GM23338 (cell line): ENCODE measurements around the gene GSTM5. TPM values are rescaled to one million over a fixed set of nuclear protein-coding genes. Genes with fewer than 3 reads are reported as not detected.

Source experiments
- ATAC-seq: fragments of 200-7000 bp; cut with Tn5 transposase; 3 replicates; pipeline ENCODE4 v1.9.1; 2020
- DNase-seq: peaks from one replicate; pipeline ENCODE4 v3.0.0-alpha.2; 2015; ENCODE audit warnings: low spot score
- H2AFZ ChIP-seq: fragments of 200-600 bp; sonication (generic); 2 replicates; pipeline ENCODE4 v1.8.0; 2016; ENCODE audit warnings: antibody characterized with exemption, mild to moderate bottlenecking, moderate library complexity
- H3F3A ChIP-seq: fragments of 200-600 bp; sonication (generic); replicated peaks from 2 replicates; pipeline ENCODE4 v1.8.0; 2017; ENCODE audit warnings: antibody characterized with exemption, mixed run types, low read depth
- H3K27ac ChIP-seq: fragments of 200-600 bp; sonication (generic); 2 replicates; pipeline ENCODE4 v1.6.1; 2016; ENCODE audit warnings: low read depth
- H3K27me3 ChIP-seq: fragments of 200-600 bp; sonication (generic); 2 replicates; pipeline ENCODE4 v1.8.0; 2016; ENCODE audit warnings: mild to moderate bottlenecking, mixed run types, moderate library complexity; ENCODE audit not compliant: insufficient read depth
- H3K36me3 ChIP-seq: fragments of 200-600 bp; sonication (generic); 2 replicates; pipeline ENCODE4 v1.8.0; 2016; ENCODE audit warnings: mild to moderate bottlenecking; ENCODE audit not compliant: insufficient read depth
- H3K4me1 ChIP-seq: fragments of 200-600 bp; sonication (generic); 2 replicates; pipeline ENCODE4 v1.8.0; 2016; ENCODE audit warnings: mild to moderate bottlenecking, moderate library complexity; ENCODE audit not compliant: insufficient read depth
- H3K4me2 ChIP-seq: fragments of 200-600 bp; sonication (generic); 2 replicates; pipeline ENCODE4 v1.7.1; 2017; ENCODE audit warnings: mixed run types
- H3K4me3 ChIP-seq: fragments of 200-600 bp; sonication (generic); 2 replicates; pipeline ENCODE4 v1.6.1; 2016; ENCODE audit warnings: mixed run types
- H3K79me2 ChIP-seq: fragments of 200-600 bp; sonication (generic); replicated peaks from 2 replicates; pipeline ENCODE4 v1.8.0; 2017; ENCODE audit warnings: mild to moderate bottlenecking; ENCODE audit not compliant: insufficient read depth
- H3K9me2 ChIP-seq: fragments of 200-600 bp; sonication (generic); 2 replicates; pipeline ENCODE4 v1.8.0; 2017; ENCODE audit not compliant: insufficient read depth
- H4K20me1 ChIP-seq: fragments of 200-600 bp; sonication (generic); replicated peaks from 2 replicates; pipeline ENCODE4 v1.8.0; 2017; ENCODE audit warnings: mild to moderate bottlenecking; ENCODE audit not compliant: insufficient read depth
- H3K27ac Mint-ChIP-seq: 2 replicates; pipeline ENCODE4 v1.8.0; 2020; ENCODE audit warnings: inconsistent platforms, mild to moderate bottlenecking, moderate library complexity, mixed read lengths
- H3K27me3 Mint-ChIP-seq: 3 replicates; pipeline ENCODE4 v1.8.0; 2022; ENCODE audit warnings: low read depth, mild to moderate bottlenecking, moderate library complexity, mixed read lengths, inconsistent platforms; ENCODE audit not compliant: insufficient read depth, poor library complexity
- H3K36me3 Mint-ChIP-seq: 3 replicates; pipeline ENCODE4 v1.8.0; 2021; ENCODE audit warnings: low read depth, mild to moderate bottlenecking, inconsistent platforms, moderate library complexity, mixed read lengths
- H3K4me1 Mint-ChIP-seq: 3 replicates; pipeline ENCODE4 v1.8.0; 2020; ENCODE audit warnings: mild to moderate bottlenecking, inconsistent platforms, mixed read lengths
- H3K4me3 Mint-ChIP-seq: 3 replicates; pipeline ENCODE4 v1.8.0; 2021; ENCODE audit warnings: moderate library complexity, mild to moderate bottlenecking, inconsistent platforms, mixed read lengths
- H3K9me3 Mint-ChIP-seq: 3 replicates; pipeline ENCODE4 v1.8.0; 2020; ENCODE audit warnings: moderate library complexity, mild to moderate bottlenecking, inconsistent platforms, mixed read lengths
- JUNB ChIP-seq: IDR thresholded peaks from one replicate; pipeline ENCODE4 v1.6.1; 2016; ENCODE audit warnings: antibody characterized with exemption; ENCODE audit not compliant: unreplicated experiment
- STAT1 ChIP-seq: IDR thresholded peaks from one replicate; pipeline ENCODE4 v1.6.1; 2016; ENCODE audit warnings: antibody characterized with exemption; ENCODE audit not compliant: unreplicated experiment
- ZNF114 ChIP-seq: fragments of 250-450 bp; sonication (Bioruptor Pico); IDR thresholded peaks from 2 replicates; pipeline ENCODE4 v1.5.0; 2020; ENCODE audit warnings: mild to moderate bottlenecking, moderate library complexity
- polyA plus RNA-seq: library from polyadenylated mRNA; unstranded; fragments of >200 nt; fragmentation: Nextera tagmentation; extraction: Ambion mirVana; gene quantifications from 2 replicates; pipeline ENCODE4 v1.2.1, GENCODE V29; 2016
- total RNA-seq: library from RNA; depleted of rRNA; stranded (reverse); fragments of >200 nt; shearing (Covaris generic); gene quantifications from 2 replicates; pipeline ENCODE4 v1.2.3, GENCODE V29; 2014
- TF ChIP-seq, protein P1 (sequence below): fragments of 250-450 bp; sonication (Bioruptor Pico); IDR thresholded peaks from 2 replicates; pipeline ENCODE4 v1.5.0; 2020; ENCODE audit warnings: mild to moderate bottlenecking, moderate library complexity
- TF ChIP-seq, protein P2 (sequence below): IDR thresholded peaks from 2 replicates; pipeline ENCODE4 v1.6.1; 2016; ENCODE audit warnings: antibody characterized with exemption

Gene GSTM5
- total and polyA plus RNA-seq, 2 experiments from 2014 or later, result 2.5 to 5.0 TPM

DNA sequence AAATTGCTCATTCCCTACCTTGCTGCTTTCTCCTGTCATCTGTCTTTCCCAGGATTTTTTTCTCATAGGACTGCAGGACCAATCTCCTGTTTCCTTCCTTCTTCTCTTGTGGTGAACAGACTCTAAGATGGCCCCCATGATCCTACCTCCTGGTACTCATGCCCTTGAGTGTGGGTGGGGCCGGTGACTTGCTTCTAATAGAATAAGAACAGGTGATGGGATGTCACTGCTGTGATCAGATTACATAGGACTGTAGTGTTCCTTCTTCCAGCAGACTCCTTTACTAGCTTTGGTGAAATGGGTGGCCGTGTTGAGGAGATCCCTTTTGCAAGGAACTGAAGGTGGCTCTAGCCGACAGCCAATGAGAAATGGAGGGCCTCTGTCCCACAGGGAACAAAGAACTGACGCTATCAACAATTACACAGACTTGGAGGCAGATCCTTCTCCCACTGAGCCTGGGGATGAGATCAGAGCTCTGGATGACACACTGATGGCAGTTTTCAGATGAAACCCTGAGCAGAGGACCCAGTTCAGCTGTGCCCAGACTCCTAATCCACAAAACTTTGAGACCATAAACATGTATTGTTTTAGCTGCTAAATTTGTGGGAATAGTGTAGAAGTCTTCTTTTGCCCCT lies 21.3 kb downstream of the GSTM5 start (continued):
- TF ChIP-seq, protein P1, sequence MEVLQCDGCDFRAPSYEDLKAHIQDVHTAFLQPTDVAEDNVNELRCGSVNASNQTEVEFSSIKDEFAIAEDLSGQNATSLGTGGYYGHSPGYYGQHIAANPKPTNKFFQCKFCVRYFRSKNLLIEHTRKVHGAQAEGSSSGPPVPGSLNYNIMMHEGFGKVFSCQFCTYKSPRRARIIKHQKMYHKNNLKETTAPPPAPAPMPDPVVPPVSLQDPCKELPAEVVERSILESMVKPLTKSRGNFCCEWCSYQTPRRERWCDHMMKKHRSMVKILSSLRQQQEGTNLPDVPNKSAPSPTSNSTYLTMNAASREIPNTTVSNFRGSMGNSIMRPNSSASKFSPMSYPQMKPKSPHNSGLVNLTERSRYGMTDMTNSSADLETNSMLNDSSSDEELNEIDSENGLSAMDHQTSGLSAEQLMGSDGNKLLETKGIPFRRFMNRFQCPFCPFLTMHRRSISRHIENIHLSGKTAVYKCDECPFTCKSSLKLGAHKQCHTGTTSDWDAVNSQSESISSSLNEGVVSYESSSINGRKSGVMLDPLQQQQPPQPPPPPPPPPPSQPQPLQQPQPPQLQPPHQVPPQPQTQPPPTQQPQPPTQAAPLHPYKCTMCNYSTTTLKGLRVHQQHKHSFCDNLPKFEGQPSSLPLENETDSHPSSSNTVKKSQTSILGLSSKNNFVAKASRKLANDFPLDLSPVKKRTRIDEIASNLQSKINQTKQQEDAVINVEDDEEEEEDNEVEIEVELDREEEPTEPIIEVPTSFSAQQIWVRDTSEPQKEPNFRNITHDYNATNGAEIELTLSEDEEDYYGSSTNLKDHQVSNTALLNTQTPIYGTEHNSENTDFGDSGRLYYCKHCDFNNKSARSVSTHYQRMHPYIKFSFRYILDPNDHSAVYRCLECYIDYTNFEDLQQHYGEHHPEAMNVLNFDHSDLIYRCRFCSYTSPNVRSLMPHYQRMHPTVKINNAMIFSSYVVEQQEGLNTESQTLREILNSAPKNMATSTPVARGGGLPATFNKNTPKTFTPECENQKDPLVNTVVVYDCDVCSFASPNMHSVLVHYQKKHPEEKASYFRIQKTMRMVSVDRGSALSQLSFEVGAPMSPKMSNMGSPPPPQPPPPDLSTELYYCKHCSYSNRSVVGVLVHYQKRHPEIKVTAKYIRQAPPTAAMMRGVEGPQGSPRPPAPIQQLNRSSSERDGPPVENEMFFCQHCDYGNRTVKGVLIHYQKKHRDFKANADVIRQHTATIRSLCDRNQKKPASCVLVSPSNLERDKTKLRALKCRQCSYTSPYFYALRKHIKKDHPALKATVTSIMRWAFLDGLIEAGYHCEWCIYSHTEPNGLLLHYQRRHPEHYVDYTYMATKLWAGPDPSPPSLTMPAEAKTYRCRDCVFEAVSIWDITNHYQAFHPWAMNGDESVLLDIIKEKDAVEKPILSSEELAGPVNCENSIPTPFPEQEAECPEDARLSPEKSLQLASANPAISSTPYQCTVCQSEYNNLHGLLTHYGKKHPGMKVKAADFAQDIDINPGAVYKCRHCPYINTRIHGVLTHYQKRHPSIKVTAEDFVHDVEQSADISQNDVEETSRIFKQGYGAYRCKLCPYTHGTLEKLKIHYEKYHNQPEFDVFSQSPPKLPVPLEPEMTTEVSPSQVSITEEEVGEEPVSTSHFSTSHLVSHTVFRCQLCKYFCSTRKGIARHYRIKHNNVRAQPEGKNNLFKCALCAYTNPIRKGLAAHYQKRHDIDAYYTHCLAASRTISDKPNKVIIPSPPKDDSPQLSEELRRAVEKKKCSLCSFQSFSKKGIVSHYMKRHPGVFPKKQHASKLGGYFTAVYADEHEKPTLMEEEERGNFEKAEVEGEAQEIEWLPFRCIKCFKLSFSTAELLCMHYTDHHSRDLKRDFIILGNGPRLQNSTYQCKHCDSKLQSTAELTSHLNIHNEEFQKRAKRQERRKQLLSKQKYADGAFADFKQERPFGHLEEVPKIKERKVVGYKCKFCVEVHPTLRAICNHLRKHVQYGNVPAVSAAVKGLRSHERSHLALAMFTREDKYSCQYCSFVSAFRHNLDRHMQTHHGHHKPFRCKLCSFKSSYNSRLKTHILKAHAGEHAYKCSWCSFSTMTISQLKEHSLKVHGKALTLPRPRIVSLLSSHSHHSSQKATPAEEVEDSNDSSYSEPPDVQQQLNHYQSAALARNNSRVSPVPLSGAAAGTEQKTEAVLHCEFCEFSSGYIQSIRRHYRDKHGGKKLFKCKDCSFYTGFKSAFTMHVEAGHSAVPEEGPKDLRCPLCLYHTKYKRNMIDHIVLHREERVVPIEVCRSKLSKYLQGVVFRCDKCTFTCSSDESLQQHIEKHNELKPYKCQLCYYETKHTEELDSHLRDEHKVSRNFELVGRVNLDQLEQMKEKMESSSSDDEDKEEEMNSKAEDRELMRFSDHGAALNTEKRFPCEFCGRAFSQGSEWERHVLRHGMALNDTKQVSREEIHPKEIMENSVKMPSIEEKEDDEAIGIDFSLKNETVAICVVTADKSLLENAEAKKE (CRISPR knock-in tag), result no peak
- TF ChIP-seq, protein P2, sequence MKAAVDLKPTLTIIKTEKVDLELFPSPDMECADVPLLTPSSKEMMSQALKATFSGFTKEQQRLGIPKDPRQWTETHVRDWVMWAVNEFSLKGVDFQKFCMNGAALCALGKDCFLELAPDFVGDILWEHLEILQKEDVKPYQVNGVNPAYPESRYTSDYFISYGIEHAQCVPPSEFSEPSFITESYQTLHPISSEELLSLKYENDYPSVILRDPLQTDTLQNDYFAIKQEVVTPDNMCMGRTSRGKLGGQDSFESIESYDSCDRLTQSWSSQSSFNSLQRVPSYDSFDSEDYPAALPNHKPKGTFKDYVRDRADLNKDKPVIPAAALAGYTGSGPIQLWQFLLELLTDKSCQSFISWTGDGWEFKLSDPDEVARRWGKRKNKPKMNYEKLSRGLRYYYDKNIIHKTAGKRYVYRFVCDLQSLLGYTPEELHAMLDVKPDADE, result no peak

DNA sequence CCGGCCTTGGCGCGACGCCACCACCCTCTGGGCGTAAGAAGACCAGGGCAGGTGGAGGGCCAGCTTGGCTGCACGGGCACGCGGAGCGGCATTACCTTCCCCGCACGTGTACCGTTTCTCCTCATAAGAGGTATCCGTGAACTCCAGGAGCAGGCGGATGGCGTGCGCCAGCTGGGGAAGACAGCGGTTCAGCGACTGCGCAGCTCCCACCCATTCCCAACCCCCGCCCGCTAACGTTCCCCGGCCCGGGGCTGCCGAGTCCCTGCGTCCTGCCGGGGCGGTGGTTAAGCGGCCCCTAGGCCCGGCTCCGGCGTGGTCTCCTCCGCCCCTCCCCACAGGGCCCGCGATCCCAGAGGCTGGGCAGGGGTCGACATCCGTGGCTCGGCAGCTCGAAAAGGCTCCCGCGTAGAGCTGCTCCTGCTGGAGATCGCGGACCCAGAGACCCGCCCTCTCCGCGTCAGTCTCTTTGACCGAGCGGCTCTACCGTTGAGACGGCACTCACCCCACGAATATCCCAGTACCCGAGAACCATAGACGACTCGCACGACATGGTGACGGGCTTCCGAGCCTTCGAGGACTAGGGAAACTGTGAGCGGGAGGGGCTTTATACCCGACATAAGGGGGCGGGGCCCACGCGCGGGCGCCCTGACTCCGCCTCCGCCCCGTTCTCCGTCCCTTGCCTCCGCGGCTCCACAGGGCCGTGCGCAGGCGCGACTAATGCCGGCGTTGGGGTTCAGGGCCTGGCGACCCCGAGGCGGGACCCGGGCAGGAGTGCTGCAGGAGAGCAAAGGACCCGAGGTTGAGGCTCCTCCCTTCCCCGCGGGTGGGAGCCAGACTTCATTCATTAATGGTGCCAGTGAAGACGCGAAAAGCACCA lies 27.9 kb downstream of the GSTM5 start:
- Histone ChIP-seq H3K4me1 (peaks cover 9% of the 10 kb centered on the region; the same call in 1 of the 2 replicates), H3K36me3 (no peaks in the 10 kb centered on the region), H3K79me2 (no peaks in the 10 kb centered on the region), H3K4me3 (peak overlapping the region; percentile 74), H3K27ac (no peak overlapping the region), H3K9me2 (0 out of 2 replicates have a peak, but pooled peaks cover 3% of the 10 kb centered on the region), H3K27me3 (peaks cover 56% of the 10 kb centered on the region), H3F3A (0 out of 2 replicates have a peak, but pooled peaks cover 2% of the 10 kb centered on the region), H3K4me2 (peak overlapping the region; percentile 86), H2AFZ (peak overlapping the region; percentile 99), H4K20me1 (peaks cover 4% of the 10 kb centered on the region)
- ATAC-seq (peak; percentile 91), DNase-seq (peak; percentile 84)
- Mint-ChIP-seq H3K27ac (no peak overlapping the region), H3K9me3 (no peaks in the 10 kb centered on the region; the same call in 2 of the 3 replicates), H3K4me1 (peaks cover 5% of the 10 kb centered on the region), H3K27me3 (peaks cover 28% of the 10 kb centered on the region), H3K4me3 (peak overlapping the region; percentile 66), H3K36me3 (no peaks in the 10 kb centered on the region)
- TF ChIP-seq STAT1 (no peak), ZNF114 (CRISPR knock-in tag) (peak; percentile 100), JUNB (no peak)
- TF ChIP-seq, protein P1 (CRISPR knock-in tag), result no peak
